Measurements from ENCODE around the gene ATG14. TPM values are rescaled to one million over a fixed set of nuclear protein-coding genes. Genes with fewer than 3 reads are reported as not detected.

The ATG14 gene
- total RNA-seq, 3 donors from 2014 or later = 8.3 to 15.1 (median 10.8) TPM

GRCh38 chr14:55324812-55325211 lies 86.8 kb downstream of the ATG14 start:
- H3K4me3 ChIP-seq = no peak overlapping the region
- ATAC-seq = no peak
- no peak for TF ChIP-seq CTCF (IDR thresholded peaks at IDR 0.05)
- peaks cover 13% of the 10 kb centered on the region for H3K4me1 ChIP-seq (ENCODE audit: low read depth)
- no peaks in the 10 kb centered on the region for H3K9me3 ChIP-seq
- intact Hi-C loops (cut with DNase I, micrococcal nuclease) = no loop called here
- DNase-seq = no peak
- H3K36me3 ChIP-seq (ENCODE audit: low read depth) = no peaks in the 10 kb centered on the region

GRCh38 chr14:55323910-55324309 lies 87.7 kb downstream of the ATG14 start:
- H3K36me3 ChIP-seq (ENCODE audit: low read depth) = no peaks in the 10 kb centered on the region
- H3K4me1 ChIP-seq (ENCODE audit: low read depth) = peaks cover 15% of the 10 kb centered on the region
- ATAC-seq = no peak
- no peak overlapping the region for H3K4me3 ChIP-seq
- no peaks in the 10 kb centered on the region for H3K9me3 ChIP-seq
- no peak for TF ChIP-seq CTCF (IDR thresholded peaks at IDR 0.05)
- DNase-seq = no peak
- intact Hi-C loops (cut with DNase I, micrococcal nuclease) = no loop called here

GRCh38 chr14:55318694-55319093 lies 92.9 kb downstream of the ATG14 start:
- H3K4me1 ChIP-seq (ENCODE audit: low read depth) = peaks cover 40% of the 10 kb centered on the region

GRCh38 chr14:55317542-55318306 lies 93.9 kb downstream of the ATG14 start:
- peak; percentile 62 for ATAC-seq
- Histone ChIP-seq H3K36me3 (ENCODE audit: low read depth) (no peaks in the 10 kb centered on the region), H3K4me1 (ENCODE audit: low read depth) (peaks cover 40% of the 10 kb centered on the region), H3K4me3 (no peak overlapping the region), H3K9me3 (peaks cover 5% of the 10 kb centered on the region)
- no peak for TF ChIP-seq CTCF (IDR thresholded peaks at IDR 0.05)
- no peak for DNase-seq
- intact Hi-C loops (cut with DNase I, micrococcal nuclease) = no loop called here

More at GRCh38 chr14:55318694-55319093, 92.9 kb downstream of the ATG14 start:
- Histone ChIP-seq H3K4me3 (no peak overlapping the region), H3K36me3 (ENCODE audit: low read depth) (no peaks in the 10 kb centered on the region), H3K9me3 (no peaks in the 10 kb centered on the region)
- intact Hi-C loops (cut with DNase I, micrococcal nuclease) = no loop called here
- TF ChIP-seq CTCF (IDR thresholded peaks at IDR 0.05) = no peak
- DNase-seq (no peak), ATAC-seq (no peak)

GRCh38 chr14:55316564-55316963 lies 95.1 kb downstream of the ATG14 start:
- TF ChIP-seq CTCF (IDR thresholded peaks at IDR 0.05) = no peak
- DNase-seq (peak; percentile 56 to 71 (median 61)), ATAC-seq (peak; percentile 90)
- Histone ChIP-seq H3K4me1 (ENCODE audit: low read depth) (peaks cover 40% of the 10 kb centered on the region), H3K9me3 (peaks cover 14% of the 10 kb centered on the region), H3K36me3 (ENCODE audit: low read depth) (no peaks in the 10 kb centered on the region), H3K4me3 (no peak overlapping the region)
- intact Hi-C loops (cut with DNase I, micrococcal nuclease) = no loop called here

Other genes starting within 250 kb of the ATG14 start
- 10 to 100 TPM in 1 of 3 donors, 1 to 10 TPM in 2; 2.0 to 13.7 (median 3.3) TPM for gene DLGAP5, start 220.2 kb downstream of the ATG14 start, total RNA-seq
- gene FBXO34, start 140.4 kb downstream of the ATG14 start, total RNA-seq = 10 to 100 TPM; 42.2 to 76.9 (median 59.1) TPM
- not detected for gene TBPL2, start 28.8 kb upstream of the ATG14 start, total RNA-seq
- 100 to 1,000 TPM; 181 to 299 (median 251) TPM for gene KTN1, start 168.4 kb upstream of the ATG14 start, total RNA-seq

Measured in mucosa of descending colon (tissue), 3 donors.